Ovary (tissue), 9 donors: ENCODE data around the gene BIN1. TPM values are rescaled to one million over a fixed set of nuclear protein-coding genes. Genes with fewer than 3 reads are reported as not detected.

Source experiments
- DNase-seq, 5 donors: peaks; one replicate each; pipeline ENCODE4 v3.0.0-alpha.2; 2019 to 2020
- H3K27ac ChIP-seq, 2 donors: fragments of 200-600 bp; one replicate each; pipeline versions ENCODE4 v1.5.1 to v1.8.0; 2019 to 2022
- H3K27me3 ChIP-seq: fragments of 200-600 bp; one replicate; pipeline ENCODE4 v1.8.0; 2022
- H3K36me3 ChIP-seq: fragments of 200-600 bp; sonication (generic); one replicate; pipeline ENCODE4 v1.5.1; 2019
- H3K4me1 ChIP-seq: one replicate; pipeline ENCODE4 v1.8.1; 2013; ENCODE audit warnings: mild to moderate bottlenecking, moderate library complexity; ENCODE audit not compliant: insufficient read depth
- H3K4me3 ChIP-seq: fragments of 200-600 bp; sonication (generic); one replicate; pipeline ENCODE4 v1.5.1; 2017
- H3K9me3 ChIP-seq, 2 donors: fragments of 200-600 bp in 1 of 2; sonication (generic) in 1 of 2; one replicate each; pipeline versions ENCODE4 v1.5.1 to v1.8.1; 2013 to 2019; ENCODE audit warnings: mild to moderate bottlenecking in 1 of 2, moderate library complexity in 1 of 2
- CTCF ChIP-seq, 3 donors: fragments of 450-650 bp in 2 of 3; fragments of 200-600 bp in 1 of 3; IDR thresholded peaks; one replicate each; pipeline versions ENCODE4 v1.5.1 to v1.8.0; 2016 to 2022; ENCODE audit warnings: antibody characterized with exemption in 3 of 3, mild to moderate bottlenecking in 1 of 3
- EP300 ChIP-seq: sonication (generic); formaldehyde crosslinking; IDR thresholded peaks from one replicate; pipeline ENCODE4 v1.6.1; 2017; ENCODE audit warnings: antibody characterized with exemption
- POLR2A ChIP-seq: fragments of 450-650 bp; IDR thresholded peaks from one replicate; pipeline ENCODE4 v1.6.1; 2017; ENCODE audit warnings: antibody characterized with exemption, mild to moderate bottlenecking, moderate library complexity
- WGBS, 3 donors: extraction: QIAGEN DNeasy Blood & Tissue Kit in 1 of 3; methylation state at CpG; one replicate each; pipeline versions ENCODE4 v1.1.5 to v1.1.7; 2013 to 2017; 5-methylcytosine and 5-hydroxymethylcytosine counted together
- intact Hi-C, 4 donors: fragments of 100-400 bp; cut with DNase I; formaldehyde crosslinking; loops; one replicate each; pipeline versions ENCODE4 v1.11.0 to v1.15.1; 2022 to 2023
- polyA plus RNA-seq, 2 donors: library from polyadenylated mRNA; stranded (reverse); fragments of 200-250 nt in 1 of 2; fragments of 350-450 nt in 1 of 2; fragmentation: Illumina TruSeq in 1 of 2; extraction: RNeasy Lipid Tissue Mini Kit (QIAGEN cat#74804) in 1 of 2; gene quantifications; one replicate each; pipeline ENCODE4 v1.2.3, GENCODE V29; 2013 to 2014
- total RNA-seq, 7 donors: library from RNA; depleted of rRNA in 2 of 7; stranded (reverse); fragments of >200 nt in 2 of 7; fragmentation: NEBNext Ultra II Directional in 3 of 7; extraction: Animal tissue kit (Norgen Biotek cat#: 25700) in 3 of 7; gene quantifications; one replicate each; pipeline versions ENCODE4 v1.1.0 to v1.2.4, GENCODE V29; 2016 to 2023
- donor health status: DM: no; HTN: no; CAD: no; lungs with moderate emphysema.
- donor health status: DM: no; HTN: no; CAD: no.
- donor health status: Bipolar disorder and iron deficiency.
- donor health status: DM: yes; HTN: yes; CAD: no.
- donor health status: DM: no; HTN: no; CAD: no.
- donor health status: DM: yes; HTN: yes; CAD: no.

BIN1 gene
- total and polyA plus RNA-seq, 9 donors: 16.7 to 77.3 (median 54.0) TPM

- H3K4me1 ChIP-seq: peaks cover 7% of the 10 kb centered on the region
- intact Hi-C loops: loop anchor here in 1 of 4 donors (10.0 kb wide), 1 partner anchor 69 kb away; no protein-coding TSS in a partner anchor
- no peaks in the 10 kb centered on the region for H3K36me3 ChIP-seq
- H3K4me3 ChIP-seq: no peak overlapping the region
- no peaks in the 10 kb centered on the region for H3K27me3 ChIP-seq
- TF ChIP-seq POLR2A: no peak
- TF ChIP-seq CTCF (IDR thresholded peaks at IDR 0.05): no peak
- TF ChIP-seq EP300: no peak
- WGBS, 3 donors: 61 to 80% (median 75%) methylated on average over 6 of the region's 6 CpGs
- no peaks in the 10 kb centered on the region for H3K9me3 ChIP-seq
- DNase-seq: peak in 3 of 5 donors; percentile 27 to 57 (median 47)
- H3K27ac ChIP-seq: peak overlapping the region; percentile 43 to 61
These were observed 46.8 kb upstream of the BIN1 start for GRCh38 chr2:127153691-127154158.

GRCh38 chr2:127150996-127151395 is 44.0 kb upstream of the BIN1 start:
- Histone ChIP-seq H3K9me3 (no peaks in the 10 kb centered on the region), H3K27ac (no peak overlapping the region), H3K4me1 (peaks cover 5% of the 10 kb centered on the region), H3K4me3 (no peak overlapping the region), H3K27me3 (no peaks in the 10 kb centered on the region), H3K36me3 (no peaks in the 10 kb centered on the region)
- TF ChIP-seq CTCF (IDR thresholded peaks at IDR 0.05) (no peak), POLR2A (no peak), EP300 (no peak)
- no peak for DNase-seq
- WGBS, 3 donors: 91 to 100% (median 94%) methylated on average over 1 of the region's 1 CpG
- intact Hi-C loops: loop anchor here in 1 of 4 donors (10.0 kb wide), 1 partner anchor 66 kb away; no protein-coding TSS in a partner anchor

- 75 to 92% (median 90%) methylated on average over 4 of the region's 4 CpGs for WGBS, 3 donors
- no peak for DNase-seq
- Histone ChIP-seq H3K27me3 (no peaks in the 10 kb centered on the region), H3K36me3 (no peaks in the 10 kb centered on the region), H3K27ac (no peak overlapping the region), H3K9me3 (no peaks in the 10 kb centered on the region), H3K4me1 (no peaks in the 10 kb centered on the region), H3K4me3 (no peak overlapping the region)
- TF ChIP-seq CTCF (IDR thresholded peaks at IDR 0.05): no peak
- no peak for TF ChIP-seq EP300
- TF ChIP-seq POLR2A: no peak
- intact Hi-C loops: no loop called here
These were observed 42.4 kb upstream of the BIN1 start for GRCh38 chr2:127149384-127149783.

- Histone ChIP-seq H3K4me3 (no peak overlapping the region), H3K27me3 (no peaks in the 10 kb centered on the region), H3K27ac (no peak overlapping the region), H3K36me3 (no peaks in the 10 kb centered on the region), H3K9me3 (no peaks in the 10 kb centered on the region), H3K4me1 (no peaks in the 10 kb centered on the region)
- no peak for TF ChIP-seq EP300
- intact Hi-C loops: no loop called here
- DNase-seq: no peak
- 83 to 90% (median 86%) methylated on average over 10 of the region's 10 CpGs for WGBS, 3 donors
These were observed 40.0 kb upstream of the BIN1 start for GRCh38 chr2:127146820-127147502.

- no peaks in the 10 kb centered on the region for H3K36me3 ChIP-seq
- intact Hi-C loops: no loop called here
- peak in 1 of 5 donors; percentile 8 for DNase-seq
- H3K27ac ChIP-seq: no peak overlapping the region
- H3K4me1 ChIP-seq: no peaks in the 10 kb centered on the region
- no peak overlapping the region for H3K4me3 ChIP-seq
- WGBS, 3 donors: 90 to 93% (median 91%) methylated on average over 18 of the region's 18 CpGs
- TF ChIP-seq EP300 (no peak), POLR2A (no peak), CTCF (IDR thresholded peaks at IDR 0.05) (no peak)
- H3K9me3 ChIP-seq: no peaks in the 10 kb centered on the region
- no peaks in the 10 kb centered on the region for H3K27me3 ChIP-seq
These were observed 39.2 kb upstream of the BIN1 start for GRCh38 chr2:127146071-127146725.
